OCI-LY7 (cell line): Measurements from ENCODE around the gene TRPM3.

Experiments used
- CTCF ChIP-seq: fragments of 200-600 bp; sonication (generic); conservative IDR thresholded peaks from 2 replicates; pipeline ENCODE4 v1.5.1; 2014; ENCODE audit warnings: mild to moderate bottlenecking, antibody characterized with exemption, low read length, moderate library complexity, mixed read lengths
- EZH2phosphoT487 ChIP-seq: fragments of 200-600 bp; sonication (generic); IDR thresholded peaks from 2 replicates; pipeline ENCODE4 v1.6.1; 2018; ENCODE audit warnings: low read depth, borderline replicate concordance, mild to moderate bottlenecking, mixed run types, antibody characterized with exemption, low read length, moderate library complexity, mixed read lengths

- TF ChIP-seq CTCF: no peak
- no peak for TF ChIP-seq EZH2phosphoT487
Measured at GRCh38 chr9:70495514-70495913, 625.9 kb downstream of the TRPM3 start.
